ENCODE data around the gene ABCA13.
"Not testable (repeated sequence)": the region's sequence is repeated elsewhere in the genome, so short reads cannot be mapped to it uniquely, and the experiment has no call there.

The ABCA13 gene

GRCh38 chr7:48173756-48174382, 2.6 kb downstream of the ABCA13 start:
- DNase-seq (ENCODE audit: low read depth), result peak; percentile 69

DNA sequence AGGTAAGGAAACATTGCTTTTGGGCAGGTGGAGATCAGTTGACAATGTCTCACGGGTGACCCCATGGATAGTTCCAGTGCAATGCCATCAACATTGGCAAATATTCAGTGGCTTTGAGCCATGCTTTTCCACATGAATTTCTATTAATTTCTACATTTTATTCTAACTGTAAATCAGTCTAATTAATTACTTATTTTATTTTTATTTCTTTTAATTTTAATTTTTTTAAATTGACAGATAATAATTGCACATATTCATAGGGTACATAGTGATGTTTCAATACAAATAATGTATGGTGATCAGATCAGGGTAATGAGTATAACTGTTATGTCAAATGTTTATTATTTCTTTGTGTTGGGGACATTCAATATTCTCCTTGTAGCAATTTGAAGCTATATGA, 3.8 kb downstream of the ABCA13 start:
- no peak for DNase-seq (ENCODE audit: low read depth)

DNA sequence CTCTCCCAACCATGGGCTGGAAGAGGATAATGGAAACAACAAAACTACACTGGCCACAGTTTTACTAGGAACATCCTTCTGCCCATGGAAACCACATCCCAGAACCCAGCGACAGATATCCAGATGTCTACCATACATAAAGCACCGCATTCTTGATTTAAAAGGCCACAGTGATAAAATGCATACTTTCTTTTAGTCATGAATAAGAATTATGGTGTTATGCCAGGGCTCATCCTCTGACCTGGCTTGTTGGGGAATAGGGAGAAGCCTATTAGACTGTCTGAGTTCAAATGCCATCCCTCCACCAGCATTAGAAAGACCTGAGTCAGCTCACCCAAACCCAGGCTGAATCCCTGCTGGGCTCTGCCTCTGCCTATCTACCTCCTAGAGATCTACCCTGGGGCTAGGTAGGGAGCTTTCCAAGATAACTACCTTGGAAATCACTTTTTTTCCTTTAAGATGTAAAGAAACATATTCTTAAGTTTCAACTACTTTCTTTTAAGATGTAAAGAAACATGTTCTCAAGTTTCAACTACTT, 5.2 kb downstream of the ABCA13 start:
- DNase-seq (ENCODE audit: low read depth), result peak; percentile 77

- no peak for DNase-seq (ENCODE audit: low read depth)
These were observed 6.0 kb downstream of the ABCA13 start for GRCh38 chr7:48177271-48177670.

- no peak for DNase-seq (ENCODE audit: low read depth)
These were observed 8.3 kb downstream of the ABCA13 start for GRCh38 chr7:48179496-48180030.

DNA sequence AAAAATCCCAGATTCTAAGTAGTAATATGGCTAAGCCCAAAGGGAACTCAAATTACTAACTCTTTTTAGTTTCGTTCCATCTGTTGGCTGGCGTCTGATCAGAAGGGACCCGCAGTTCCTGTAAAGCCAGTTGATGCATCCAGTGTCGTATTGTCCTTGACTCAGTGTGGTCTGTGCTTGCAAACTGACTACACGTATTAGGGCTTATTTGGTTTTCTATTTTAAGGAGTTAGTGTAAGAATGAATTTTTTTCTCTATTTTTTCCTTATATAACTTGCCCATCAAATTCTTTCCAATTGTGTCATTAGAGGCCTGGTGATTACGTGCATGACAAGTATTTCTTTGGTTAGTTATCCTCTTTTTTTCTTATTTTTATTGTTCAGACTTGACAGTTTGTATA, 9.7 kb downstream of the ABCA13 start:
- peak; percentile 95 for DNase-seq (ENCODE audit: low read depth)

- DNase-seq (ENCODE audit: low read depth), result peak; percentile 76
These were observed 11.6 kb downstream of the ABCA13 start for GRCh38 chr7:48182718-48183369.

DNA sequence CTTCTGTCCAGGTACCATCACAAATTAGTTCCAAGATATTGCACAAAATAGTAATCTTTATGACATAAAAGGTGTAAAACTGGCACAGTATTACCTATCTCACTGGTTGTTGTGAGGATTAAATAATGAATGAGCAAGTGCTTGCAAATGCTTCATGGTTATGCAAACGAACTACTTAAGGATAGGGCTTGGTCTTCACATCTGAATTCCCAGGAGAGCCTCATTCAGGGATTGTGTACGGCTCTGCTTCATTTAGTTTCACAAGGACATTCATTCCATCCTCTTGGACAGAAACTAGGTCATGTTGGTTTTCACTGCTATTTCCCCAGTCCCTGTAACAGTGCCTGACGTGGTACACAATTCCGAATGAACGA, 12.1 kb downstream of the ABCA13 start:
- no peak for DNase-seq (ENCODE audit: low read depth)

DNA sequence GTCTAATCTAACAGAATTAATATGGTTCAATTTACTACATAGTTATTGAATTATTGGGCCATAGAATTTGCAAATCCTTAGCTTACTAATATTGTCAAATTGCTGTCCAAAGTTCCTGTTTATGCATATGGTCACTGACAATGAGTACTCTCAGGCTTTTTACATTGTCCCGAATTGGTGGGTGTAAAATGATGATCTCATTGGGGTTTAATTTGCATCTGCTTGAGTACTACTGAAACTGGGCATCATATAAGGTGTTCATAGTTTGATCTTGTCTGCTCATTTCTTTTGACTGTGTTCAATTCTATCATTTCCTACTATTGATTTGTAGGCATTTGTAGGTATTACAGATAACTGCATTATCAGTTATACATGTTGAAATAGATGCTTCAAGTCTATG, 12.7 kb downstream of the ABCA13 start:
- no peak for DNase-seq (ENCODE audit: low read depth)

GRCh38 chr7:48188776-48189520, 17.7 kb downstream of the ABCA13 start:
- peak; percentile 18 for DNase-seq (ENCODE audit: low read depth)

DNA sequence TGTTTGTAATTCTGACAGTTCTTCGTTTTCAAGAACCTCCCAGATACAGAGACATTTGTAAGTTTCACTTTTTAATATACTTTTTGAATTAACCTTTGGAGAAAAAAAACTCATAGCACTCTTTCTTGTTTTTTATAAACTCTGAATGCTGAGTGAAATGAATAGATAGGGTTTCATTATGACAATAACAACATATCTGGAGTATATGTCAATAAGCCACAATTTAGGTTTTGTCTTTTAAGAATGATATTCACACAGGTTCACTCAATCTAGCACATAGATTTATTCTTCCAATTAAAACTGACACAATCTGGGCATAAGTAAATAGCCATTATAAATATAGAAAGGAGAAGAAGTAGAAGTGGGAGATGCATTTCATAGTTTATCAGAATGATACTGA, 21.7 kb downstream of the ABCA13 start:
- no peak for DNase-seq (ENCODE audit: low read depth)

GRCh38 chr7:48193421-48193820, 22.2 kb downstream of the ABCA13 start:
- no peak for DNase-seq (ENCODE audit: low read depth)

DNA sequence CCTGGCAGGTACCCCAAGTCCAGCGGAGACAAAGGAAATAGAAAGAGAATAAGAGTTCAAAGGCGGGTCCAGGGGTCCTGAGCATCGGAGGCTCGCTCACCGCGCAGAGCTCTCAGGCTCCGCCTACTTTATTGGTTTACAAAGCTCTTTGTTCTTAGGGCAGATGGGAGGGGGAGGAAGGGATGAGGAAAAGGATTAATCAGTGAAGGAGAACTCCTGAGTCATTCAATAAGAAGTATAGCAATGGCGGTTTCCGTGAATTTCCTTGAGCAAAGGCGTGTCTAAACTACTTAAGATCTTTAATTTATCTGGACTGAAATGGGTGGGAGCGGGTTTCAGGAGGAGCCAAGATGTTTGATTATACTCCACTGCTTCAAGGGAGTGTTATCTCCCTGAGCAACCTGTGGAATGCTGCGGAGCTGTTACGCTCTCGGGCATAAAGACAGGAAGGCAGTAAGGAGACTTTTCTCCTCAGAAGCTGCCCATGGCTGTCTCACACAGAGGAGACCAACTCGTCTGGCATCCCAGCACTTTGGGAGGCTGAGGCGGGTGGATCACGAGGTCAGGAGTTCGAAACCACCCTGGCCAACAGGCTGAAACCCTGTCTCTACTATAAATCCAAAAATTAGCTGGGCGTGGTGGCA, 29.8 kb downstream of the ABCA13 start:
- not testable (repeated sequence) for DNase-seq (ENCODE audit: low read depth)

DNA sequence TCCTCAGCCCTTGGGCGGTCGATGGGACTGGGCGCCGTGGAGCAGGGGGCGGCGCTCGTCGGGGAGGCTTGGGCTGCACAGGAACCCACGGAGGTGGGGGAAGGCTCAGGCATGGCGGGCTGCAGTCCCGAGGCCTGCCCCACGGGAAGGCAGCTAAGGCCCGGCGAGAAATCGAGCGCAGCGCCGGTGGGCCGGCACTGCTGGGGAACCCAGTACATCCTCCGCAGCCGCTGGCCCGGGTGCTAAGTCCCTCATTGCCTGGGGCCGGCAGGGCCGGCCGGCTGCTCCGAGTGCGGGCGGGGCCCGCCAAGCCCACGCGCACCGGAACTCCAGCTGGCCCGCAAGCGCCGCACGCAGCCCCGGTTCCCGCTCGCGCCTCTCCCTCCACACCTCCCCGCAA, 31.7 kb downstream of the ABCA13 start:
- not testable (repeated sequence) for DNase-seq (ENCODE audit: low read depth)

- no peak for DNase-seq (ENCODE audit: low read depth)
These were observed 36.0 kb downstream of the ABCA13 start for GRCh38 chr7:48207155-48207675.

GRCh38 chr7:48209004-48209600, 37.8 kb downstream of the ABCA13 start:
- no peak for DNase-seq (ENCODE audit: low read depth)

DNA sequence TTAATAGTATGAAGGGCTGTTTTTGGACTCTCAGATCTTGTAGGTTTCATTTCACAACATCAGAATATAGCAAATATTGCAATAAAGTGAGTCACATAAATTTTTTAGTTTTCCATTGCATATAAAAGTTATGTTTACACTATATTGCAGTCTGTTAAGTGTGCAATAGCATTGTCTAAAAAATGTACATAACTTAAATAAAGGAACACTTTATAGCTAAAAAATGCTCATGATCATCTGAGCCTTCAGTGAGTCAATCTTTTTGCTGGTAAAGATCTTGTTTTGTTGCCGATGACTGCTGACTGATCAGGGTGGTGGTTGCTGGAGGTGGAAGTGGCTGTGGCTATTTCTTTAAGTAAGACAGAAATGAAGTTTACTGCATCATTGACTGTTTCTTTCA, 42.0 kb downstream of the ABCA13 start:
- DNase-seq (ENCODE audit: low read depth), result peak; percentile 4

DNA sequence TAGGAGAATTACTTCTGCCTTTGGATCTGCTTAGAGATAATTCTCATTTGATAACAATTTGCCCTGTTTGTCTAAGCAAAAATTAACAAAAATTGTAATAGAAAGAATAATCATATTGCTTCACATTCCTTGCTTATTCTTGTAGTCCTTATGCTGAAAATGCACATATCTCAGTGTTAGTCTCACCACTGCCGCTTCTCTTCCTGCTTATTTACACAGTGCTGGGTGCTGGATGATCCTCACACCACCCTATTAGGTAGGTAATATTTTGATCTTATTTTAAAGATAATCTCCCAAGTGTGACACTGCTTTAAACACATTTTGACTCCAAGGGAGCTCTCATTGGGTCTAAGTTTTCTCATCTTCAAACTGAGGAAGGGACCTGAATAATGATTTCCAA, 46.0 kb downstream of the ABCA13 start:
- DNase-seq (ENCODE audit: low read depth), result no peak

DNA sequence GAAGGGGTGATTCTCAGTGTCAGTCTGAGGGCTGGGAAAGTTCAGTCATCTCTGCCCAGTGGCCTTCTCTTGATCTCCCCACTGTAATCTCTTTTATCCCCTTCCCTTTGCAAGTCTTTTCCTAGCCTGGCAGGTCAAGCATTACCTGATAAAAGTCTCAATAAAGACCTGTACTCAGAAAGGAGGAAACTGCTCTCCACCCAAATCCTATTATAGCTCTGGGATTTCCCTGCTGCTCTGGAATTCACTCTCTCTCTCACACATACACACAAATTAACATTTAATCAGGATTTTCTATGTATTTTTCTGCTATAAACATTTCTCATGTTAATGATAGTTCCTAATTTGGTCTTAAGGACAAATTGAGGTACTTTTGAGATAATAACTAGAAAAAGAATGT, 46.5 kb downstream of the ABCA13 start:
- DNase-seq (ENCODE audit: low read depth), result no peak

GRCh38 chr7:48224042-48224441, 52.8 kb downstream of the ABCA13 start:
- DNase-seq (ENCODE audit: low read depth), result no peak

DNA sequence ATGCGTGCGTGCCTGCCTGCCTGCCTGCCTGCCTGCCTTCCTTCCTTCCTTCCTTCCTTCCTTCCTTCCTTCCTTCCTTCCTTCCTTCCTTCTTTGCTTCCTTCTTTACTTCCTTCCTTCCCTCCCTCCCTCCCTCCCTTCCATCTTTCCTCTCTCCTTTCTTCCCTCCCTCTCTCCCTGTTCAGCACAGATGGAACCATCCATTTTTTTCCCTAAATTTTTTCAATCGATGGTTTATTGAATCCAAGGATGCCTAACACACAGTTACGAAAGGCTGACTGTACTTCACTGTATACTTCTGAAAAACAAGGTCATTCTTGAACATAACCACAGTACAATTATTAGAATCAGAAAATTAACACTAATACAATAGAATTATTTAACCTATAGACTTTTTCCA, 53.8 kb downstream of the ABCA13 start:
- DNase-seq (ENCODE audit: low read depth), result no peak

- no peak for DNase-seq (ENCODE audit: low read depth)
These were observed 66.1 kb downstream of the ABCA13 start for GRCh38 chr7:48237354-48237753.
